ENCODE measurements around the gene FUS.

DNA sequence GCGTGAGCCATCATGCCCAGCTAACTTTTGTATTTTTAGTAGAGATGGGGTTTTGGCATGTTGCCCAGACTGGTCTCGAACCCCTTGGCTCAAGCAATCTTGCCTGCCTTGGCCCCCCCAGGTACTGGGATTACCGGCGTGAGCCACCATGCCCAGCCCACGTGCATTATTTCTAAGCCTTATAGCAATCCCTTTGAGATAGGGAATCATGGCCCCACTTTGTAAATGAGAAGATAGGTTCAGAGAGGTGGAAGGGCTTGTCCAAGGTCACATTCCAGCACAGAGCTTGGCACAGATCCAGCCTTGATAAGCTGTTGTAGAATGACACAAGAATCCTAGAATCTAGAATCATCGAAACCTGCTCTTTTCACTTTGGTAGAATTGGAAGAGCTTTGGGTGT lies 26.8 kb downstream of the FUS start:
- TF ChIP-seq, protein P1, sequence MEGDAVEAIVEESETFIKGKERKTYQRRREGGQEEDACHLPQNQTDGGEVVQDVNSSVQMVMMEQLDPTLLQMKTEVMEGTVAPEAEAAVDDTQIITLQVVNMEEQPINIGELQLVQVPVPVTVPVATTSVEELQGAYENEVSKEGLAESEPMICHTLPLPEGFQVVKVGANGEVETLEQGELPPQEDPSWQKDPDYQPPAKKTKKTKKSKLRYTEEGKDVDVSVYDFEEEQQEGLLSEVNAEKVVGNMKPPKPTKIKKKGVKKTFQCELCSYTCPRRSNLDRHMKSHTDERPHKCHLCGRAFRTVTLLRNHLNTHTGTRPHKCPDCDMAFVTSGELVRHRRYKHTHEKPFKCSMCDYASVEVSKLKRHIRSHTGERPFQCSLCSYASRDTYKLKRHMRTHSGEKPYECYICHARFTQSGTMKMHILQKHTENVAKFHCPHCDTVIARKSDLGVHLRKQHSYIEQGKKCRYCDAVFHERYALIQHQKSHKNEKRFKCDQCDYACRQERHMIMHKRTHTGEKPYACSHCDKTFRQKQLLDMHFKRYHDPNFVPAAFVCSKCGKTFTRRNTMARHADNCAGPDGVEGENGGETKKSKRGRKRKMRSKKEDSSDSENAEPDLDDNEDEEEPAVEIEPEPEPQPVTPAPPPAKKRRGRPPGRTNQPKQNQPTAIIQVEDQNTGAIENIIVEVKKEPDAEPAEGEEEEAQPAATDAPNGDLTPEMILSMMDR (conservative IDR thresholded peaks at IDR 0.05 in 1 of 2, IDR thresholded peaks at IDR 0.05 in 1 of 2; ENCODE audit: low read depth in 1 of 2, low read length in 2 of 2): no peak
- TF ChIP-seq EZH2 (IDR thresholded peaks at IDR 0.05; ENCODE audit: low read length, missing control alignments): no peak
